H9 (cell line): ENCODE measurements around the gene SARNP. TPM values are rescaled to one million over a fixed set of nuclear protein-coding genes. Genes with fewer than 3 reads are reported as not detected.
"Not testable (repeated sequence)": the region's sequence is repeated elsewhere in the genome, so short reads cannot be mapped to it uniquely, and the experiment has no call there.

Experiments
- DNase-seq: peaks from one replicate; pipeline ENCODE4 v3.0.0-alpha.2; 2017
- H2AFZ ChIP-seq: one replicate; pipeline ENCODE4 v1.6.1; 2013; ENCODE audit warnings: mild to moderate bottlenecking, low read length, control low read depth, moderate library complexity
- H2AK5ac ChIP-seq: 2 replicates; pipeline ENCODE4 v1.6.1; 2013; ENCODE audit warnings: low read length, control low read depth, mixed read lengths; ENCODE audit not compliant: insufficient read length
- H2BK120ac ChIP-seq: one replicate; pipeline ENCODE4 v1.6.1; 2013; ENCODE audit warnings: low read depth, mild to moderate bottlenecking, low read length, control low read depth, inconsistent platforms; ENCODE audit not compliant: poor library complexity, severe bottlenecking
- H2BK12ac ChIP-seq: 2 replicates; pipeline ENCODE4 v1.6.1; 2013; ENCODE audit warnings: low read length, control low read depth, mixed read lengths, low read depth; ENCODE audit not compliant: insufficient read length
- H2BK15ac ChIP-seq: 2 replicates; pipeline ENCODE4 v1.6.1; 2013; ENCODE audit warnings: low read depth, low read length, control low read depth
- H2BK20ac ChIP-seq: one replicate; pipeline ENCODE4 v1.6.1; 2013; ENCODE audit warnings: low read depth, mild to moderate bottlenecking, low read length, control low read depth, inconsistent platforms; ENCODE audit not compliant: poor library complexity, severe bottlenecking
- H2BK5ac ChIP-seq: 2 replicates; pipeline ENCODE4 v1.6.1; 2013; ENCODE audit warnings: low read length, control low read depth, mixed read lengths; ENCODE audit not compliant: insufficient read length
- H3K14ac ChIP-seq: 2 replicates; pipeline ENCODE4 v1.6.1; 2013; ENCODE audit warnings: low read length, control low read depth; ENCODE audit not compliant: insufficient read depth
- H3K18ac ChIP-seq: 2 replicates; pipeline ENCODE4 v1.6.1; 2013; ENCODE audit warnings: low read depth, mild to moderate bottlenecking, mixed read lengths, low read length, control low read depth; ENCODE audit not compliant: insufficient read length
- H3K23ac ChIP-seq: 2 replicates; pipeline ENCODE4 v1.6.1; 2013; ENCODE audit warnings: low read length, control low read depth, mixed read lengths, low read depth; ENCODE audit not compliant: insufficient read length
- H3K23me2 ChIP-seq: 2 replicates; pipeline ENCODE4 v1.6.1; 2013; ENCODE audit warnings: low read depth, mild to moderate bottlenecking, mixed read lengths, low read length, control low read depth; ENCODE audit not compliant: insufficient read length, poor library complexity, severe bottlenecking
- H3K27ac ChIP-seq: 2 replicates; pipeline ENCODE4 v1.5.1; 2013; ENCODE audit warnings: low read length, control low read depth, mixed read lengths, low read depth; ENCODE audit not compliant: insufficient read length
- H3K27me3 ChIP-seq: 2 replicates; pipeline ENCODE4 v1.6.1; 2013; ENCODE audit warnings: low read length, control low read depth, inconsistent platforms; ENCODE audit not compliant: insufficient read depth
- H3K4ac ChIP-seq: 2 replicates; pipeline ENCODE4 v1.6.1; 2013; ENCODE audit warnings: low read depth, mild to moderate bottlenecking, control low read depth, inconsistent platforms, low read length, moderate library complexity
- H3K4me1 ChIP-seq: 2 replicates; pipeline ENCODE4 v1.6.1; 2013; ENCODE audit warnings: low read length, control low read depth, inconsistent platforms; ENCODE audit not compliant: insufficient read depth
- H3K4me2 ChIP-seq: 2 replicates; pipeline ENCODE4 v1.6.1; 2013; ENCODE audit warnings: low read length, control low read depth, mixed read lengths; ENCODE audit not compliant: insufficient read length, insufficient read depth
- H3K56ac ChIP-seq: 2 replicates; pipeline ENCODE4 v1.6.1; 2013; ENCODE audit warnings: low read depth, mild to moderate bottlenecking, mixed read lengths, low read length, control low read depth; ENCODE audit not compliant: insufficient read length
- H3K79me1 ChIP-seq: 2 replicates; pipeline ENCODE4 v1.6.1; 2013; ENCODE audit warnings: low read depth, mild to moderate bottlenecking, moderate library complexity, low read length, control low read depth, inconsistent platforms; ENCODE audit not compliant: insufficient read depth, poor library complexity, severe bottlenecking
- H3K79me2 ChIP-seq: 2 replicates; pipeline ENCODE4 v1.6.1; 2013; ENCODE audit warnings: low read length, control low read depth, inconsistent platforms; ENCODE audit not compliant: insufficient read depth
- H3K9ac ChIP-seq: 2 replicates; pipeline ENCODE4 v1.6.1; 2013; ENCODE audit warnings: low read length, control low read depth, mixed read lengths; ENCODE audit not compliant: insufficient read length; ENCODE audit errors: extremely low read depth
- H3K9me3 ChIP-seq: one replicate; pipeline ENCODE4 v1.6.1; 2013; ENCODE audit warnings: low read depth, low read length, inconsistent platforms; ENCODE audit not compliant: control insufficient read depth
- H3T11ph ChIP-seq: one replicate; pipeline ENCODE4 v1.6.1; 2013; ENCODE audit warnings: mild to moderate bottlenecking, low read length, control low read depth, inconsistent platforms
- H4K20me1 ChIP-seq: one replicate; pipeline ENCODE4 v1.6.1; 2013; ENCODE audit not compliant: control insufficient read depth, insufficient read length, insufficient read depth
- H4K5ac ChIP-seq: 2 replicates; pipeline ENCODE4 v1.6.1; 2013; ENCODE audit warnings: low read depth, mild to moderate bottlenecking, mixed read lengths, low read length, control low read depth; ENCODE audit not compliant: insufficient read length
- H4K8ac ChIP-seq: replicated peaks from 2 replicates; pipeline ENCODE4 v1.6.1; 2013; ENCODE audit warnings: low read length, control low read depth, mixed read lengths, low read depth; ENCODE audit not compliant: insufficient read length
- H4K91ac ChIP-seq: 2 replicates; pipeline ENCODE4 v1.6.1; 2013; ENCODE audit warnings: low read depth, mild to moderate bottlenecking, moderate library complexity, mixed read lengths, low read length, control low read depth; ENCODE audit not compliant: insufficient read length
- H3K27ac Mint-ChIP-seq, 3 experiments: 2 replicates in 2 of 3; 3 replicates in 1 of 3; pipeline ENCODE4 v1.8.0; 2020 to 2021; ENCODE audit warnings: mixed read lengths in 3 of 3, mild to moderate bottlenecking in 1 of 3, moderate library complexity in 1 of 3
- H3K27me3 Mint-ChIP-seq: 2 replicates; pipeline ENCODE4 v1.8.0; 2021; ENCODE audit warnings: low read depth, mild to moderate bottlenecking, moderate library complexity, mixed read lengths
- H3K36me3 Mint-ChIP-seq, 3 experiments: 2 replicates in 2 of 3; 3 replicates in 1 of 3; pipeline ENCODE4 v1.8.0; 2020 to 2021; ENCODE audit warnings: low read depth in 3 of 3, mixed read lengths in 3 of 3; ENCODE audit not compliant: insufficient read depth in 1 of 3
- H3K4me1 Mint-ChIP-seq, 2 experiments: 2 replicates each; pipeline ENCODE4 v1.8.0; 2020; ENCODE audit warnings: mixed read lengths in 2 of 2
- H3K4me3 Mint-ChIP-seq, 2 experiments: 2 replicates in 1 of 2; 3 replicates in 1 of 2; pipeline ENCODE4 v1.8.0; 2020 to 2021; ENCODE audit warnings: mild to moderate bottlenecking in 2 of 2, mixed read lengths in 2 of 2, moderate library complexity in 1 of 2
- H3K9me3 Mint-ChIP-seq, 2 experiments: 2 replicates in 1 of 2; 3 replicates in 1 of 2; pipeline ENCODE4 v1.8.0; 2020; ENCODE audit warnings: mild to moderate bottlenecking in 2 of 2, mixed read lengths in 2 of 2, moderate library complexity in 1 of 2
- CTCF ChIP-seq: fragments of 200-600 bp; sonication (generic); conservative IDR thresholded peaks from 3 replicates; pipeline ENCODE4 v1.8.0; 2021; ENCODE audit warnings: antibody characterized with exemption, mild to moderate bottlenecking
- WGBS: extraction: QIAGEN DNeasy Blood & Tissue Kit; methylation state at CpG from one replicate; pipeline ENCODE4 v1.1.7; 2013; ENCODE audit warnings: missing lambda C conversion rate, low lambda C conversion rate, mixed read lengths; ENCODE audit not compliant: insufficient read length; ENCODE audit errors: extremely low coverage; 5-methylcytosine and 5-hydroxymethylcytosine counted together
- total RNA-seq: library from RNA; stranded (reverse); gene quantifications from 2 replicates; pipeline ENCODE4 v1.2.1, GENCODE V29; 2021

The SARNP gene
- total RNA-seq, 1 experiment from 2014 or later: 127 TPM

GRCh38 chr12:55838361-55838760 is 20.8 kb upstream of the SARNP start:
- H3K27ac Mint-ChIP-seq: no peak overlapping the region
- H3K4me1 Mint-ChIP-seq: peaks cover 21 to 26% of the 10 kb centered on the region in 2 experiments
- no peak overlapping the region for H3K4me3 Mint-ChIP-seq

GRCh38 chr12:55834400-55834799 is 16.9 kb upstream of the SARNP start:
- not testable (repeated sequence) for H3K9me3 ChIP-seq, H4K91ac ChIP-seq, H3K18ac ChIP-seq, H2BK5ac ChIP-seq, H2BK12ac ChIP-seq, H4K8ac ChIP-seq, H2BK120ac ChIP-seq, H3K36me3 Mint-ChIP-seq, H3K9me3 Mint-ChIP-seq, H3K27me3 ChIP-seq, H3K14ac ChIP-seq, H3K56ac ChIP-seq, H3K23me2 ChIP-seq, H3K27me3 Mint-ChIP-seq, H2AK5ac ChIP-seq, H3K27ac ChIP-seq, H3K4me3 Mint-ChIP-seq, H3K9ac ChIP-seq, H2BK20ac ChIP-seq, H3T11ph ChIP-seq, H4K5ac ChIP-seq, H3K23ac ChIP-seq, H3K79me2 ChIP-seq, H2AFZ ChIP-seq, H3K79me1 ChIP-seq, H3K4ac ChIP-seq, H2BK15ac ChIP-seq, DNase-seq, H3K4me1 ChIP-seq, H3K27ac Mint-ChIP-seq, H3K4me2 ChIP-seq, H4K20me1 ChIP-seq
- H3K4me1 Mint-ChIP-seq: peaks cover 21 to 29% of the 10 kb centered on the region in 2 experiments
- WGBS: no CpG with 5 or more reads among the region's 6 CpGs

More at GRCh38 chr12:55838361-55838760, 20.8 kb upstream of the SARNP start:
- Histone ChIP-seq H3K27ac (no peak overlapping the region), H2BK20ac (no peak overlapping the region), H3K23ac (no peak overlapping the region), H3K79me2 (no peaks in the 10 kb centered on the region), H2BK15ac (no peak overlapping the region), H3K79me1 (no peaks in the 10 kb centered on the region), H3K9me3 (no peaks in the 10 kb centered on the region), H4K91ac (no peak overlapping the region), H3K4me2 (no peak overlapping the region), H4K8ac (no peak overlapping the region), H3K56ac (no peak overlapping the region), H3K9ac (no peak overlapping the region), H2AK5ac (no peak overlapping the region), H3T11ph (no peak overlapping the region), H4K20me1 (peaks cover 3% of the 10 kb centered on the region), H2AFZ (no peak overlapping the region), H3K23me2 (no peaks in the 10 kb centered on the region), H3K4ac (no peak overlapping the region), H3K14ac (no peak overlapping the region), H3K18ac (no peak overlapping the region), H3K4me1 (no peaks in the 10 kb centered on the region; the same call in 1 of the 2 replicates), H2BK5ac (no peak overlapping the region), H4K5ac (no peak overlapping the region), H2BK120ac (no peak overlapping the region), H2BK12ac (no peak overlapping the region), H3K27me3 (no peaks in the 10 kb centered on the region)
- WGBS: no CpG with 5 or more reads among the region's 3 CpGs
- no peak for DNase-seq
- Mint-ChIP-seq H3K9me3 (no peaks in the 10 kb centered on the region; a peak in 1 of 5 replicates), H3K27me3 (peaks cover 2% of the 10 kb centered on the region; the same call in 1 of the 2 replicates), H3K36me3 (peaks cover 0 to 4% (median 2%) of the 10 kb centered on the region in 3 experiments; a peak in 4 of 7 replicates)
- TF ChIP-seq CTCF: no peak
